Fibroblast of pulmonary artery (primary cell): Measurements from ENCODE around the gene TP53RK.

Source experiments
- DNase-seq: peaks from one replicate; pipeline ENCODE4 v3.0.0-alpha.2; 2010; ENCODE audit warnings: low read depth
- H3K4me3 ChIP-seq: replicated peaks from 2 replicates; pipeline ENCODE4 v1.5.1; 2011; ENCODE audit warnings: low read depth, mild to moderate bottlenecking, control low read depth, low read length, moderate library complexity
- CTCF ChIP-seq: IDR thresholded peaks from 2 replicates; pipeline ENCODE4 v1.5.1; 2011; ENCODE audit warnings: mild to moderate bottlenecking, control low read depth, low read length, inconsistent platforms; ENCODE audit errors: missing control alignments

TP53RK gene

GRCh38 chr20:46650575-46651090 lies 38.6 kb downstream of the TP53RK start:
- no peak overlapping the region for H3K4me3 ChIP-seq
- no peak for DNase-seq
- TF ChIP-seq CTCF: no peak

- TF ChIP-seq CTCF: no peak
- no peak for DNase-seq
Measured at GRCh38 chr20:46649965-46650542, 39.2 kb downstream of the TP53RK start.

GRCh38 chr20:46649650-46649949 lies 39.6 kb downstream of the TP53RK start:
- DNase-seq: no peak
- TF ChIP-seq CTCF: no peak
- no peak overlapping the region for H3K4me3 ChIP-seq

More at GRCh38 chr20:46649965-46650542, 39.2 kb downstream of the TP53RK start:
- no peak overlapping the region for H3K4me3 ChIP-seq

GRCh38 chr20:46648903-46649649 lies 40.2 kb downstream of the TP53RK start:
- DNase-seq: no peak

GRCh38 chr20:46647469-46647868 lies 41.8 kb downstream of the TP53RK start:
- no peak for DNase-seq
- TF ChIP-seq CTCF: no peak

More at GRCh38 chr20:46648903-46649649, 40.2 kb downstream of the TP53RK start:
- no peak for TF ChIP-seq CTCF
- H3K4me3 ChIP-seq: no peak overlapping the region

GRCh38 chr20:46646659-46647380 lies 42.4 kb downstream of the TP53RK start:
- H3K4me3 ChIP-seq: no peak overlapping the region
- no peak for DNase-seq
- no peak for TF ChIP-seq CTCF

More at GRCh38 chr20:46647469-46647868, 41.8 kb downstream of the TP53RK start:
- no peak overlapping the region for H3K4me3 ChIP-seq
